ENCODE results near the gene ATF5.
"Not testable (repeated sequence)": the region's sequence is repeated elsewhere in the genome, so short reads cannot be mapped to it uniquely, and the experiment has no call there.

Gene ATF5

DNA sequence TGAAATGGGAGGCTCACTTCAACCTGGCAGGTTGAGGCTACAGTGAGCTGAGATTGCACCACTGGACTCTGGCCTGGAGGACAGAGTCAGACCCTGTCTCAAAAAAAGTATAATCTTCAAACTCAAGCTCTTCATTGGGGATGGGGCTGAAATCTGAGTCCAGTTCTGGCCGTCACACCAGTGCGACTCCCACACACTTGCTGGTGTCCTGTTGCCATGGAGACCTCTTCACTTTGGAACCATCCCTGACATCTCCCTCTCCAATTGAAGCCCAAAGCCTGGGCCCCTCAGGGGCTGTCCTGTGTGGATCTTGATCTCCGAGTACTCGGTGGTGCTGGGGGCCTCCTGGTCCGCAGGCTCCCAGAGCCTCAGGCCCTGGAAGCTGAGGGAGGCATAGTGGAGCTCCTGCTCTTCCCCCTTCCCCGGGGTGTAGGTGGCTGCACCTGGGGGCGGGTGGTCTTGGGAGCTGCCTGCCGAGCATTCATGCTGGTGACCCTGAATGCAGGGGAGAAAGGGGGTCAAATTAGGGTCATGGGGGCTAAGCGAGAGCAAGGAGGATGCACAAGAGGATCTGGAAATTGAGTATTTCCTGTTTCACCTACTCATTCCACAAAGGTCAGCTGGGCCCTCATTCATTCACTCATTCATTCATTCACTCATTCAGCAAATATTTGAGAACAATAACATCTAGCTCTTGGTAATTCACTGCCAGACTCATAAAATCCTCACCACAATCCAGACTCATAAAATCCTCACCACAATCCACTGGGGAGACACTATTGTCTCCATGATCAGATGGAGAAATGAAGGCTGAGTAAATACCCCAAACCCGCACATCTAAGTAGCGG, 21.0 kb downstream of the ATF5 start:
- no peak for DNase-seq (ENCODE audit: low read depth)

DNA sequence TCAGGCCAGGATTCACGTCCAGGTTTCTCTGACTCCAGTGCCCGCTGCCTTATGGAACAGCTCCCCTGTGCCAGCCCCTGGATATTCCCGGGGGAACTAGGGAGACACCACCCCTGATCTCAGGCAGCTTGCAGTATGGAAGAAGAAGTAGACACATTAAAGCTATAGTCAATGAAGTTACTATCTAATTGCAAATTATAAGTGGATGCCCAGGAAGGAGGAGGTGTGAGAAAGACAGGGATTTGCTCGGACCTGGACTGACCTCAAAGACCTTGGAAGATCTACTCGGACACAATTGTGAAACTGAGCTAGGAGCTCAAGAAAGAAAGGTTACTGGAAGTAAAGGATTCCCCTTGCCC, 21.6 kb downstream of the ATF5 start:
- DNase-seq (ENCODE audit: low read depth): no peak

GRCh38 chr19:49950956-49951526, 22.0 kb downstream of the ATF5 start:
- DNase-seq (ENCODE audit: low read depth): no peak

- DNase-seq (ENCODE audit: low read depth): no peak
Observed at GRCh38 chr19:49951806-49952478, 22.9 kb downstream of the ATF5 start.

DNA sequence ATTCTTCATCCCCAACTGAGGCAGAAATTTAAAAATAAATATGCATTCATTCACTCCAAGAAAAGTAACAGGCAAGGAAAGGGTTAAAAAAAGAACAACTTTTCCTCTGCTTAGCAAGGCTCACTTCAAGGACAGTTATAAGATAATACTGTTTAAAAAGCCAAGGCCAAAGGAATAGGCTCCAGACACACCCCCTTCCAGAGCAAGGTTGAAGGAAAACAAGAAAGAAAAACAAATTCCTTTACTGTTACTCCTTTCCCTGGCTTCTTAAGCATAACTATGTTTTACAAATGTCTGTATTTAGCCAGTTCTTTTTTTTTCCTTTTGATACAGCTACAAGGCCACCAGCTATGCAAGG, 23.5 kb downstream of the ATF5 start:
- DNase-seq (ENCODE audit: low read depth): no peak

DNA sequence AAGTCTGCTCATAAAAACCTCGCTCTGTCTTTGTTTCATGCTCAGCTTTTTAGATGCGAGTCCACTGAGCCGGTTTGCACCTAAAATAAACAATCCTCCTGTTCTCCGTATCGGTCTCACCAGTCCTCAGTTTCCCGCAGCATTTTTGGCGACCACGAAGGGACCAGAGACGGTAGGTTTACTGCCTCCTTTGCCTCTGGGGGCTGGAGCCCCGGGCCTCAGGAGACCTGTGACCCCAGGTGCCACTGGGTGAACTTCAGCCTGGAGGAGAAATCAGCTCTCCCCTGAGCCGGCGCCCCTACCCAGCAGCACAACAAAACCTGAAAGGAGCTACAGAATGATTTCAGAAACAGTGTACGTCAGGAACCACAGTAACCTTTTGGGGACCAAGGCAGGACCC, 23.9 kb downstream of the ATF5 start:
- no peak for DNase-seq (ENCODE audit: low read depth)

DNA sequence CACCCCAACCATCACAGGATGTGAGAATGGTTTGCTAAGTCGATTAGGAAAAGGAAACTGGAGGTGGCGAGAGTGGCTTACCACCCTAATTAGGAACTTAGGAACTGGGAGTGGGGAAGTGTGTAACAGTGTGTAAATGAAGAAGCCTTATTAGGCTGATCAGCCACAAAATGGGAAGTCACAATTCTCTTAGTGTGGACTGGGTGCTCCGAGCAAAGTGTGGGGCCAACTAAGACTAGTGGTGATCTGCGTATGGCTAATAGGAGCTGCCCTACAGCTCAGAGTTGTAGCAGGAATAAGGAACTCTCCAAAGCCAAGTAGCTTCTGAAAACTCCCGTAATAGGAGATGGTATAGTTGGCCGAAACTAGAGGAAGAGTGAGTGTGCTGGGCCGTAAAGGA, 24.4 kb downstream of the ATF5 start:
- no peak for DNase-seq (ENCODE audit: low read depth)

GRCh38 chr19:49954092-49954829, 25.3 kb downstream of the ATF5 start:
- DNase-seq (ENCODE audit: low read depth): no peak

DNA sequence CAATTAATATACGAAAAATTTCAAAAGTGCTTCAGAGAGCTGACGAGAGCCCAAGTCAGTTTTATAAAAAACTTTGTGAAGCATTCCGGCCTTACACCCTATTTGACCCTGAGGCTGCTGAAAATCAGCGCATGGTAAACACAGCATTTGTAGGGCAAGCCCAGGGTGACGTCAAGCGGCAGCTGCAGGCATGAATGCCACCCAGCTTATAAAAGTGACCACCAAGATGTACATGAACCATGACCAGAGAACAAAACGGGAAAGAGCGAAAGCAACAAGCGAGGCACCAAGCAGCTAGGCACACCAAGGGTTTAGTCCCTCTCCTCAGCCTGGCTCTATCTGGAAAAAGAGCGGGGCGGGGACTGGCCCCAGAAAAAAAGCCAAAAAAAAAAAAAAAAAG, 25.9 kb downstream of the ATF5 start:
- no peak for DNase-seq (ENCODE audit: low read depth)

GRCh38 chr19:49956115-49956495, 27.1 kb downstream of the ATF5 start:
- no peak for DNase-seq (ENCODE audit: low read depth)

- DNase-seq (ENCODE audit: low read depth): no peak
Observed at GRCh38 chr19:49957262-49957915, 28.4 kb downstream of the ATF5 start.

GRCh38 chr19:49958144-49958543, 29.1 kb downstream of the ATF5 start:
- not testable (repeated sequence) for DNase-seq (ENCODE audit: low read depth)

DNA sequence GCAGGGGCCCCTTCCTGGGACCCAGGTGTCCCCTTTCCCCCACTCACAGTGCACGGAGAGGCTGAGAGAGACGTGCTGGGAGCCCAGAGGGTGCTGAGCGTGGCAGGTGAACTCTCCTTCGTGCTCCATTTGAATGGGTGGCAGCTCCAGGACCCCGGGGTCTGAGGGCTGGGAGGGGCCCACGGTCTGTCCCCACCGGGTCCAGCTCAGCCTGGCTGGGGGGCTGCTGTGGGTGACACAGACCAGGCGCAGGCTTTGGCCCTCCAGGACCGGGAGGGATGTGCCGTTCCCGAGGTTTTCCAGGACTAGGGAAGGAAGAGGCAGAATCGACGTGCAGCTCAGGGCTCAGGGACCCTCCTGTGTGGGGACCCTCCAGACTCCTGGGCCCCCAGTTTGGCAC, 29.6 kb downstream of the ATF5 start:
- DNase-seq (ENCODE audit: low read depth): not testable (repeated sequence)

DNA sequence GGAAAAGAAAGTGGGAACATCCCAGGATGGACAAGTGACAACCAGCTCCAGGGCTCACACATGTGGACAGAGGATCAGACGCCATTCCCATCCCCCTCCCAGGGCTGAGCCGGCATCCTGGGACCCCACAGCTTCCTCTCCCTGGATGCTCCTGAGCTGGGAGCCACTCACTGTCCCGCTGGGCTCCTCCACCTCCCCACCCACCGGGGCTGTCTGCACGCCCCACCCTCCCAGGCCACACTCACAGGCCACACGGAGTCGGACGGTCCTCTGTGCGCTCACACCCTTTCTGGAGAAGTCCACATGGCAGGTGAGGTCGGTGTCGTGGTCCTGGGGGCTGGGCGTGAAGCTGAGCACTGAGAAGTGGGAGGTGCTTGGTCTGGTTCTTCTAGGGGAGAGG, 30.9 kb downstream of the ATF5 start:
- DNase-seq (ENCODE audit: low read depth): not testable (repeated sequence)

GRCh38 chr19:49960980-49961379, 32.0 kb downstream of the ATF5 start, which contains the start of gene SIGLEC11:
Gene SIGLEC11, minus strand, starts transcription at chr19:49961172. Its CDS starts 91 bp downstream, at chr19:49961081.
- not testable (repeated sequence) for DNase-seq (ENCODE audit: low read depth)

GRCh38 chr19:49968279-49968922, 39.4 kb downstream of the ATF5 start:
- no peak for DNase-seq (ENCODE audit: low read depth)

DNA sequence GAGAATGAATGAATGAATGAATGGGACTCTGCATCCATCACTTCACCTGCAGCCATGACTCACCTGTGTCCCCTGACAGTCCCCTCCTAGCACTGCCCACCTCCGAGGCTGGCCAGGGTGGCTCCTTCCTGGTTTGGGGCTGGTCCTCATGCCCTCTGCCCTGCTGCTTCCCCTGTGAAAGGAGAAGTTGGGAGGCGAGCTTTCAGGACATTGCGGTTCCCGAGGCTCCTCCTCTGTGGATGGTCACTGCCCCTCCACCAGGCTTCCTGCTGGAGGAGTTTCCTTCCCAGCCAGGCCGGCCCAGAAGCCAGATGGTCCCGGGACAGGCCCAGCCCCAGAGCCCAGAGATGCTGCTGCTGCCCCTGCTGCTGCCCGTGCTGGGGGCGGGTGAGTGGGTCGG, 40.4 kb downstream of the ATF5 start:
- DNase-seq (ENCODE audit: low read depth): not testable (repeated sequence)

GRCh38 chr19:49971991-49972411, 43.0 kb downstream of the ATF5 start:
- DNase-seq (ENCODE audit: low read depth): no peak

DNA sequence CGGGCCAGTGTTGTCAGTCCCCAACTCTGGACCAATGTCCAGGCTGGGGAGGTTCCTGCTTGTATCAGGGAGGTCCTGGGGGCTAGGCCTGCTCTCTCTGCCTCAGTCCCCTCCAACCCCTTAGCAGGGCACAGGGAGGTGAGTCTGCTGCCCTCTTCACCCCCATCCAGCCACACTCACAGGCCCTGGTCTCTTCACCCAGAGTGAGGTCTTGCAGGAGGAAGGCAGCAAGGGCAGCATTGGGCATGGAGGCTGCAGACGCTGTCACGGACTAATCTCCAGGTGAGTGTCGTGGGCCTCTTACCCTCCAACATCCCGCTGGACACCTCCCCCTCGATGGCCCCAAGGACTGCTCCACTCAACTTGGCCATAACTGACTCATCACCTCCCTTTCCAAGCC, 43.8 kb downstream of the ATF5 start:
- DNase-seq (ENCODE audit: low read depth): no peak

- no peak for DNase-seq (ENCODE audit: low read depth)
Observed at GRCh38 chr19:49973987-49974386, 45.0 kb downstream of the ATF5 start.

DNA sequence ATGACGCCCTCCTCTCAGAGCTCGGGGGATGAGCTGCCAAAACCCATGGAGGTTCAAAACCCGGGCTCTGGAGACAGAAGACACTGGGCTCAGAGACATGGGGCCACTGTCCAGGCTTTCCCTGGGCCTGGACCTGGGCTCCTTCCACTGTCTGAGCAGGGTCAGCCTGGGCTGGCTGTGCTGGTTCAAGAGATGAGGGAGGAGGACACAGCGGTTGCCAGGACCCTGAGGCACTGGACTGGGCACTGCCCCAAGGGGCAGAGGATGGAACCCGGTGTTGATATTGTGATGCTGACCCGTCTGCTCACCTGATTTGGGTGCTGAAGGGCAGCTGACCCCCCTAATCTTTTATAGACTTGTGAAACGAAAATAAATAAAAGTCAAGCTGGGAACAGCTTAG, 46.0 kb downstream of the ATF5 start:
- no peak for DNase-seq (ENCODE audit: low read depth)

- DNase-seq (ENCODE audit: low read depth): no peak
Observed at GRCh38 chr19:49976496-49976895, 47.5 kb downstream of the ATF5 start.

Data from activated T-helper 9 cell treated with anti-CD3 and anti-CD28 coated beads, Interleukin-2, amount 50 U/mL, for 16 hours (primary cell).